MM.1S (cell line): ENCODE data around the gene TRMT6.

Experiments used
- DNase-seq: peaks from one replicate; pipeline ENCODE4 v3.0.0-alpha.2; 2015
- H2AFZ ChIP-seq: fragments of 300-600 bp; sonication (generic); 2 replicates; pipeline ENCODE4 v1.6.0; 2016; ENCODE audit warnings: antibody characterized with exemption, low read length
- H3F3A ChIP-seq: fragments of 300-600 bp; sonication (generic); 2 replicates; pipeline ENCODE4 v1.6.1; 2016; ENCODE audit warnings: mild to moderate bottlenecking, antibody characterized with exemption, low read length, moderate library complexity, mixed read lengths; ENCODE audit not compliant: insufficient read depth
- H3K27ac ChIP-seq: fragments of 300-600 bp; sonication (generic); 2 replicates; pipeline ENCODE4 v1.5.1; 2016; ENCODE audit warnings: mild to moderate bottlenecking, low read length
- H3K27me3 ChIP-seq: fragments of 300-600 bp; sonication (generic); replicated peaks from 2 replicates; pipeline ENCODE4 v1.6.0; 2016; ENCODE audit warnings: low read length; ENCODE audit not compliant: insufficient read depth
- H3K36me3 ChIP-seq: fragments of 300-600 bp; sonication (generic); replicated peaks from 2 replicates; pipeline ENCODE4 v1.6.1; 2016; ENCODE audit warnings: mild to moderate bottlenecking, low read length, mixed read lengths; ENCODE audit not compliant: insufficient read depth
- H3K4me1 ChIP-seq: fragments of 300-600 bp; sonication (generic); 2 replicates; pipeline ENCODE4 v1.6.1; 2016; ENCODE audit warnings: low read length, mixed read lengths
- H3K4me2 ChIP-seq: fragments of 300-600 bp; sonication (generic); 2 replicates; pipeline ENCODE4 v1.6.0; 2016; ENCODE audit warnings: low read depth, low read length
- H3K4me3 ChIP-seq: fragments of 300-600 bp; sonication (generic); 2 replicates; pipeline ENCODE4 v1.5.1; 2016; ENCODE audit warnings: low read length, mixed read lengths
- H3K79me2 ChIP-seq: fragments of 300-600 bp; sonication (generic); 2 replicates; pipeline ENCODE4 v1.6.1; 2016; ENCODE audit warnings: mixed run types, low read length, mixed read lengths
- H3K9ac ChIP-seq: fragments of 300-600 bp; sonication (generic); 2 replicates; pipeline ENCODE4 v1.6.1; 2016; ENCODE audit warnings: low read length, mixed read lengths
- H3K9me2 ChIP-seq: fragments of 300-600 bp; sonication (generic); replicated peaks from 2 replicates; pipeline ENCODE4 v1.6.1; 2016; ENCODE audit warnings: mild to moderate bottlenecking, low read length, mixed read lengths; ENCODE audit not compliant: insufficient read depth
- H3K9me3 ChIP-seq: fragments of 300-600 bp; sonication (generic); replicated peaks from 2 replicates; pipeline ENCODE4 v1.6.1; 2016; ENCODE audit warnings: mild to moderate bottlenecking, low read length, mixed read lengths; ENCODE audit not compliant: insufficient read depth
- H4K20me1 ChIP-seq: fragments of 300-600 bp; sonication (generic); 2 replicates; pipeline ENCODE4 v1.6.1; 2016; ENCODE audit warnings: mild to moderate bottlenecking, low read length, moderate library complexity, mixed read lengths; ENCODE audit not compliant: insufficient read depth
- CTCF ChIP-seq: fragments of 300-600 bp; sonication (generic); IDR thresholded peaks from 2 replicates; pipeline ENCODE4 v1.5.1; 2016; ENCODE audit warnings: antibody characterized with exemption, low read length, mixed read lengths
- EZH2 ChIP-seq: fragments of 300-600 bp; sonication (generic); optimal IDR thresholded peaks from 2 replicates; pipeline ENCODE3; 2017; ENCODE audit warnings: low read depth, mild to moderate bottlenecking, antibody characterized with exemption, low read length, mixed read lengths
- EZH2phosphoT487 ChIP-seq: fragments of 300-600 bp; sonication (generic); IDR thresholded peaks from 2 replicates; pipeline ENCODE4 v1.6.1; 2018; ENCODE audit warnings: antibody characterized with exemption, low read length

TRMT6 gene

DNA sequence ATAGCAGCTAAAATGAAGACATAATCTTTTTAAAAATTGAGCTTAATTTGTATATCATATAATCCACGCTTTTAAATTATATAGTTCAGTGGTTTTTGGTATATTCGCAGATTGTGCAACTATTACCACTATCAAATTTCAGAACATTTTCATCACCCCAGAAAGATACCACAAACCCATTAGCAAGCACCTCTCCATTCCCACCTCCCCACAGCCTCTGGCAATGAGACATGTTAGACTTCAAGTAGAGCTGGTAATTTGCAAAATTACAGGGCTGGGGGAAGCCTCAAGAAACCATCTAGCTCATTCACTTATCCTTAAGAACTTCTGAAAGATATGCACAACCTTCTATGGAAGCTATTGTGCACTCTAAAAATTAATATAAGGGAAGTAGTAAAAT is 37.2 kb downstream of the TRMT6 start:
- Histone ChIP-seq H3F3A (no peaks in the 10 kb centered on the region), H3K27ac (no peak overlapping the region), H3K9me2 (no peaks in the 10 kb centered on the region), H3K36me3 (no peaks in the 10 kb centered on the region), H2AFZ (no peak overlapping the region), H3K79me2 (no peaks in the 10 kb centered on the region), H3K4me2 (no peak overlapping the region), H3K27me3 (no peaks in the 10 kb centered on the region; the same call in 1 of the 2 replicates), H3K4me3 (no peak overlapping the region), H3K9ac (no peak overlapping the region), H3K4me1 (no peaks in the 10 kb centered on the region), H3K9me3 (no peaks in the 10 kb centered on the region), H4K20me1 (no peaks in the 10 kb centered on the region)
- TF ChIP-seq CTCF (no peak), EZH2phosphoT487 (no peak), EZH2 (no peak)
- no peak for DNase-seq

DNA sequence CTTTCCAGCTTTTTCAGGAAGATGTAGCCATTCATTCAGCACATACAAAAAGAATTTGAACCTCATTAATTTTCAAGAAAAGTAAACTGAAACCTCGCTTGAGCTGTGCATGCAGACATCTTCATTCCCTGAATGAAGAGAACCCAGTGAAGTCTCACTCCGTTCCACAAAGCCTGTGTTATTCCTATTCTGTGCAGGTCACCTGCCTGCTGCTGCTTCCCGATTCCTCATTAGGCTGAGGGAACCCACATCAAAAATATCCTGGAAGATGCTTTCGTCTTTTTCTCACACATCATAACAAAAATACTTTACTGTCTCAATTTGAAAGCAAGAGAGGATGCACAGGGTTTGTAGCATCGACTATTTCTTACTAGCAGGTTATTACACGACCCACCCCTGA is 40.1 kb downstream of the TRMT6 start:
- Histone ChIP-seq H2AFZ (no peak overlapping the region), H3K4me2 (no peak overlapping the region), H3K36me3 (no peaks in the 10 kb centered on the region), H3K27me3 (no peaks in the 10 kb centered on the region; the same call in 1 of the 2 replicates), H4K20me1 (no peaks in the 10 kb centered on the region), H3K79me2 (no peaks in the 10 kb centered on the region), H3K27ac (no peak overlapping the region), H3K9me3 (no peaks in the 10 kb centered on the region), H3K9me2 (no peaks in the 10 kb centered on the region), H3K9ac (no peak overlapping the region), H3K4me3 (no peak overlapping the region), H3K4me1 (no peaks in the 10 kb centered on the region), H3F3A (no peaks in the 10 kb centered on the region)
- no peak for TF ChIP-seq EZH2
- TF ChIP-seq EZH2phosphoT487: no peak
- no peak for TF ChIP-seq CTCF
- no peak for DNase-seq

- H3K36me3 ChIP-seq: no peaks in the 10 kb centered on the region
- H3K4me1 ChIP-seq: no peaks in the 10 kb centered on the region
- no peaks in the 10 kb centered on the region for H4K20me1 ChIP-seq
- no peaks in the 10 kb centered on the region; the same call in 1 of the 2 replicates for H3K27me3 ChIP-seq
- no peaks in the 10 kb centered on the region for H3K9me3 ChIP-seq
- no peak overlapping the region for H3K27ac ChIP-seq
- H3K79me2 ChIP-seq: no peaks in the 10 kb centered on the region
- no peak overlapping the region for H3K4me2 ChIP-seq
- H3K9me2 ChIP-seq: no peaks in the 10 kb centered on the region
- no peak overlapping the region for H3K4me3 ChIP-seq
- no peak for DNase-seq
- no peak overlapping the region for H3K9ac ChIP-seq
- TF ChIP-seq CTCF (no peak), EZH2 (no peak), EZH2phosphoT487 (no peak)
- H3F3A ChIP-seq: no peaks in the 10 kb centered on the region
- no peak overlapping the region for H2AFZ ChIP-seq
Measured at GRCh38 chr20:5908981-5909380, 41.4 kb downstream of the TRMT6 start.
